Endodermal cell (in vitro differentiated cells): ENCODE measurements around the gene TOP3B. TPM values are rescaled to one million over a fixed set of nuclear protein-coding genes. Genes with fewer than 3 reads are reported as not detected.

ENCODE experiments used
- DNase-seq: peaks from one replicate; pipeline ENCODE4 v3.0.0-alpha.2; 2017
- H3K27ac ChIP-seq: 2 replicates; pipeline ENCODE4 v1.5.1; 2013; ENCODE audit warnings: mild to moderate bottlenecking, low read depth, low read length, moderate library complexity
- H3K27me3 ChIP-seq: 2 replicates; pipeline ENCODE4 v1.6.1; 2013; ENCODE audit warnings: mild to moderate bottlenecking, low read length, moderate library complexity; ENCODE audit not compliant: insufficient read depth, control insufficient read depth, poor library complexity, severe bottlenecking
- H3K36me3 ChIP-seq: 2 replicates; pipeline ENCODE4 v1.7.0; 2013; ENCODE audit warnings: mild to moderate bottlenecking, low read length, moderate library complexity; ENCODE audit not compliant: control insufficient read depth, insufficient read depth
- H3K4me1 ChIP-seq: one replicate; pipeline ENCODE4 v1.7.0; 2013; ENCODE audit warnings: low read length; ENCODE audit not compliant: control insufficient read depth, insufficient read depth
- H3K4me3 ChIP-seq: 2 replicates; pipeline ENCODE4 v1.5.1; 2013; ENCODE audit warnings: mild to moderate bottlenecking, low read length, moderate library complexity
- H3K9ac ChIP-seq: 2 replicates; pipeline ENCODE4 v1.6.1; 2013; ENCODE audit warnings: mild to moderate bottlenecking, low read length, moderate library complexity; ENCODE audit not compliant: poor library complexity, severe bottlenecking; ENCODE audit errors: extremely low read depth
- H3K9me3 ChIP-seq: 2 replicates; pipeline ENCODE4 v1.6.1; 2013; ENCODE audit warnings: mild to moderate bottlenecking, low read length, moderate library complexity; ENCODE audit not compliant: control insufficient read depth
- H3K27ac Mint-ChIP-seq: 2 replicates; pipeline ENCODE4 v1.8.0; 2020; ENCODE audit warnings: mixed read lengths
- H3K27me3 Mint-ChIP-seq: 2 replicates; pipeline ENCODE4 v1.8.0; 2021; ENCODE audit warnings: mild to moderate bottlenecking, mixed read lengths; ENCODE audit not compliant: insufficient read depth
- H3K36me3 Mint-ChIP-seq: 2 replicates; pipeline ENCODE4 v1.8.0; 2020; ENCODE audit warnings: low read depth, mixed read lengths
- H3K4me1 Mint-ChIP-seq: 2 replicates; pipeline ENCODE4 v1.8.0; 2020; ENCODE audit warnings: mixed read lengths
- H3K4me3 Mint-ChIP-seq: 2 replicates; pipeline ENCODE4 v1.8.0; 2020; ENCODE audit warnings: mild to moderate bottlenecking, moderate library complexity, mixed read lengths
- H3K9me3 Mint-ChIP-seq: 2 replicates; pipeline ENCODE4 v1.8.0; 2020; ENCODE audit warnings: mild to moderate bottlenecking, mixed read lengths
- CTCF ChIP-seq: fragments of 200-600 bp; sonication (generic); conservative IDR thresholded peaks from 2 replicates; pipeline ENCODE4 v1.5.0; 2021; ENCODE audit warnings: antibody characterized with exemption, mild to moderate bottlenecking
- WGBS, 2 experiments: methylation state at CpG; one replicate each; pipeline versions ENCODE4 v1.1.5 to v1.1.7; 2013; ENCODE audit warnings: missing lambda C conversion rate in 2 of 2, mixed read lengths in 1 of 2; ENCODE audit not compliant: insufficient coverage in 1 of 2, insufficient read length in 1 of 2; 5-methylcytosine and 5-hydroxymethylcytosine counted together
- total RNA-seq, 2 donors: library from RNA; stranded (reverse); fragmentation: NEBNext Ultra II Directional in 1 of 2; extraction: Animal tissue kit (Norgen Biotek cat#: 25700) in 1 of 2; gene quantifications; 2 replicates in 1 of 2; 3 replicates in 1 of 2; pipeline ENCODE4 v1.2.1, GENCODE V29; 2021

The TOP3B gene
- total RNA-seq, 2 donors from 2014 or later: 68.8 to 71.9 TPM

GRCh38 chr22:21965762-21966288, 16.8 kb downstream of the TOP3B start:
- TF ChIP-seq CTCF: no peak
- H3K27ac Mint-ChIP-seq: no peak overlapping the region
- no peak overlapping the region for H3K4me3 Mint-ChIP-seq
- peaks cover 82% of the 10 kb centered on the region for H3K36me3 ChIP-seq
- H3K27ac ChIP-seq: no peak overlapping the region
- no peaks in the 10 kb centered on the region for H3K4me1 Mint-ChIP-seq
- 77 to 97% methylated on average over 6 of the region's 6 CpGs for WGBS, 2 experiments
- H3K4me1 ChIP-seq: no peaks in the 10 kb centered on the region
- H3K27me3 Mint-ChIP-seq: no peaks in the 10 kb centered on the region
- peaks cover 3% of the 10 kb centered on the region for H3K9me3 Mint-ChIP-seq
- H3K36me3 Mint-ChIP-seq: peaks cover 77% of the 10 kb centered on the region
- H3K9me3 ChIP-seq: no peaks in the 10 kb centered on the region
- no peak overlapping the region for H3K9ac ChIP-seq
- no peaks in the 10 kb centered on the region for H3K27me3 ChIP-seq
- H3K4me3 ChIP-seq: no peak overlapping the region
- no peak for DNase-seq

GRCh38 chr22:21964918-21965484, 17.6 kb downstream of the TOP3B start:
- no peak overlapping the region for H3K4me3 ChIP-seq
- no peaks in the 10 kb centered on the region for H3K27me3 ChIP-seq
- no peak for TF ChIP-seq CTCF

GRCh38 chr22:21964234-21964633, 18.4 kb downstream of the TOP3B start:
- Histone ChIP-seq H3K27ac (no peak overlapping the region), H3K27me3 (no peaks in the 10 kb centered on the region), H3K9me3 (no peaks in the 10 kb centered on the region), H3K9ac (no peak overlapping the region), H3K4me1 (no peaks in the 10 kb centered on the region), H3K36me3 (peaks cover 77% of the 10 kb centered on the region), H3K4me3 (no peak overlapping the region)
- 97 to 98% methylated on average over 8 to 15 of the region's 15 CpGs for WGBS, 2 experiments
- Mint-ChIP-seq H3K4me1 (no peaks in the 10 kb centered on the region), H3K4me3 (no peak overlapping the region), H3K36me3 (peaks cover 77% of the 10 kb centered on the region), H3K27me3 (no peaks in the 10 kb centered on the region), H3K9me3 (peaks cover 3% of the 10 kb centered on the region), H3K27ac (no peak overlapping the region)
- DNase-seq: no peak
- no peak for TF ChIP-seq CTCF

More at GRCh38 chr22:21964918-21965484, 17.6 kb downstream of the TOP3B start:
- Mint-ChIP-seq H3K36me3 (peaks cover 73% of the 10 kb centered on the region), H3K4me1 (no peaks in the 10 kb centered on the region), H3K4me3 (no peak overlapping the region), H3K27ac (no peak overlapping the region), H3K9me3 (peaks cover 3% of the 10 kb centered on the region), H3K27me3 (no peaks in the 10 kb centered on the region)
- Histone ChIP-seq H3K36me3 (peaks cover 74% of the 10 kb centered on the region), H3K9me3 (no peaks in the 10 kb centered on the region), H3K27ac (no peak overlapping the region), H3K9ac (no peak overlapping the region), H3K4me1 (no peaks in the 10 kb centered on the region)
- 96 to 100% methylated on average over 2 to 6 of the region's 6 CpGs for WGBS, 2 experiments
- no peak for DNase-seq
